IMR-90 (cell line): ENCODE results near the gene ACSM4.

Experiments
- BHLHE40 ChIP-seq: fragments of 150-350 bp; IDR thresholded peaks from 2 replicates; pipeline ENCODE4 v1.6.1; 2016; ENCODE audit warnings: mild to moderate bottlenecking, low read depth, low read length
- CEBPB ChIP-seq: IDR thresholded peaks from 2 replicates; pipeline ENCODE4 v1.6.1; 2012; ENCODE audit warnings: low read depth, low read length, improper control_type of control experiment
- CTCF ChIP-seq: conservative IDR thresholded peaks from 2 replicates; pipeline ENCODE4 v1.5.1; 2012; ENCODE audit warnings: mild to moderate bottlenecking, low read depth, low read length, improper control_type of control experiment
- MXI1 ChIP-seq: IDR thresholded peaks from 2 replicates; pipeline ENCODE4 v1.6.1; 2012; ENCODE audit warnings: low read depth, mild to moderate bottlenecking, low read length, moderate library complexity, borderline replicate concordance
- POLR2A ChIP-seq: IDR thresholded peaks from 2 replicates; pipeline ENCODE4 v1.6.1; 2012; ENCODE audit warnings: mild to moderate bottlenecking, low read depth, low read length
- RAD21 ChIP-seq: IDR thresholded peaks from 2 replicates; pipeline ENCODE4 v1.6.1; 2012; ENCODE audit warnings: low read length, improper control_type of control experiment
- RFX5 ChIP-seq: IDR thresholded peaks from 2 replicates; pipeline ENCODE4 v1.8.0; 2012; ENCODE audit warnings: low read depth, mild to moderate bottlenecking, low read length, moderate library complexity
- USF2 ChIP-seq: fragments of 150-350 bp; IDR thresholded peaks from 2 replicates; pipeline ENCODE4 v1.6.1; 2017; ENCODE audit warnings: mild to moderate bottlenecking, antibody characterized with exemption, low read length, low read depth

GRCh38 chr12:7264538-7264937, 39.3 kb upstream of the ACSM4 start:
- TF ChIP-seq CTCF (no peak), RFX5 (no peak), POLR2A (no peak), MXI1 (no peak), CEBPB (no peak), BHLHE40 (no peak), USF2 (no peak), RAD21 (no peak)
